Naive thymus-derived CD8-positive, alpha-beta T cell (primary cell): ENCODE data around the gene NXN. TPM values are rescaled to one million over a fixed set of nuclear protein-coding genes. Genes with fewer than 3 reads are reported as not detected.
"Not testable (repeated sequence)": the region's sequence is repeated elsewhere in the genome, so short reads cannot be mapped to it uniquely, and the experiment has no call there.

Experiments used
- ATAC-seq, 2 donors: fragments of 150-1000 bp; cut with Tn5 transposase in 1 of 2; sonication (Bioruptor Pico), chemical (Tn5 transposase) in 1 of 2; 1 replicate in 1 of 2; 2 replicates in 1 of 2; pipeline ENCODE4 v1.10.0; 2021; ENCODE audit warnings: mild to moderate bottlenecking in 2 of 2, moderate library complexity in 2 of 2
- POLR2A ChIA-PET: fragments of 350-600 bp; sonication (Branson Sonifier 250); formaldehyde crosslinking; loops from one replicate; lab custom pipeline; 2021; ENCODE audit warnings: antibody characterized with exemption; lab: Charles Lee
- DNase-seq, 10 donors: peaks; one replicate each; pipeline versions ENCODE4 v3.0.0 to v3.0.0-alpha.2; 2020 to 2022
- H3K27ac Mint-ChIP-seq, 10 donors: one replicate each; pipeline ENCODE4 v1.8.0; 2020 to 2022; ENCODE audit warnings: mild to moderate bottlenecking in 10 of 10, mixed read lengths in 10 of 10, moderate library complexity in 4 of 10, inconsistent platforms in 1 of 10
- H3K27me3 Mint-ChIP-seq, 5 donors: one replicate each; pipeline ENCODE4 v1.8.0; 2021 to 2022; ENCODE audit warnings: mixed read lengths in 5 of 5
- H3K36me3 Mint-ChIP-seq, 3 donors: one replicate each; pipeline ENCODE4 v1.8.0; 2020 to 2022; ENCODE audit warnings: mixed read lengths in 3 of 3, mild to moderate bottlenecking in 2 of 3, inconsistent platforms in 1 of 3
- H3K4me1 Mint-ChIP-seq, 4 donors: one replicate each; pipeline ENCODE4 v1.8.0; 2021 to 2022; ENCODE audit warnings: mixed read lengths in 4 of 4
- H3K4me3 Mint-ChIP-seq, 10 donors: one replicate each; pipeline ENCODE4 v1.8.0; 2020 to 2022; ENCODE audit warnings: mild to moderate bottlenecking in 10 of 10, mixed read lengths in 10 of 10, moderate library complexity in 6 of 10, inconsistent platforms in 1 of 10
- H3K9me3 Mint-ChIP-seq, 9 donors: one replicate each; pipeline ENCODE4 v1.8.0; 2020 to 2022; ENCODE audit warnings: mixed read lengths in 9 of 9, mild to moderate bottlenecking in 3 of 9, inconsistent platforms in 1 of 9, moderate library complexity in 1 of 9
- polyA plus RNA-seq, 3 donors: library from polyadenylated mRNA; unstranded; fragments of 300-500 nt; fragmentation: Illumina TruSeq; gene quantifications; one replicate each; pipeline ENCODE4 v1.2.3, GENCODE V29; 2021
- total RNA-seq, 8 experiments: library from RNA in 2 of 8; stranded (reverse) in 2 of 8; gene quantifications; one replicate each; pipeline ENCODE4 v1.2.3 and lab custom pipeline; 2021 to 2026

The NXN gene
- total and polyA plus RNA-seq, 5 experiments from 2014 or later = 0.06 to 0.85 (median 0.49) TPM

DNA sequence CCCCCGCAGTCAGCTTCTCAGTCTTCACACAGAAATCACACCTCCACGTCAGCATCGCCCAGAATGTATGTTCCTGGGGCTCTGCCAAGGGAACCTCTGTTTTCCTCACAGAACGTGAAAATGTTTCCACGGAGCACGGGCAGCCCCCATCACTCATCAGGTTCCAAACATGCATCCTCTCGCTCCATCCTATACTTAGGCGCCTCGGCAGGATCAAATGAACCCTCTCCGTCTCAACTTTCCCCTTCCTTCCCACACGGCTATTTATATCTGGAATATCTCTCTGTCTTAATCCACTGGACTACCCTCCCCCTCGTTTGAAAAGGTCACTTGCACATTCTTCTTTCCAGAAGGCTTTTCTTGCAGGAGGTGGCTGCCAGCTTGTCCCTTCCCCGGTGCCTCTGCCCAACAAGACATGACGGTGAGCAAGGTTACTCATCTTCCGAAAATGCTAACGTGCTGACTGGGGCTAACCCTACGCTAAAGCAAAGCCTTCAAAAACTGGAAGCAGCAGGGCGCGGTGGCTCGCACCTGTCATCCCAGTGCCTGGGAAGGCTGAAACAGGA, 21.6 kb downstream of the NXN start:
- Mint-ChIP-seq H3K4me3 (no peak overlapping the region), H3K4me1 (no peaks in the 10 kb centered on the region), H3K36me3 (no peaks in the 10 kb centered on the region), H3K27me3 (peaks cover 4 to 18% (median 10%) of the 10 kb centered on the region in 5 donors), H3K27ac (no peak overlapping the region), H3K9me3 (no peaks in the 10 kb centered on the region)
- DNase-seq = no peak
- no peak for ATAC-seq
- POLR2A ChIA-PET = no interaction called here

GRCh38 chr17:956905-957304, 22.7 kb downstream of the NXN start:
- Mint-ChIP-seq H3K9me3 (no peaks in the 10 kb centered on the region), H3K27ac (no peak overlapping the region), H3K36me3 (no peaks in the 10 kb centered on the region), H3K4me1 (no peaks in the 10 kb centered on the region), H3K4me3 (no peak overlapping the region), H3K27me3 (peaks cover 3 to 18% (median 9%) of the 10 kb centered on the region in 5 donors)
- DNase-seq = no peak
- POLR2A ChIA-PET = no interaction called here
- ATAC-seq = no peak

DNA sequence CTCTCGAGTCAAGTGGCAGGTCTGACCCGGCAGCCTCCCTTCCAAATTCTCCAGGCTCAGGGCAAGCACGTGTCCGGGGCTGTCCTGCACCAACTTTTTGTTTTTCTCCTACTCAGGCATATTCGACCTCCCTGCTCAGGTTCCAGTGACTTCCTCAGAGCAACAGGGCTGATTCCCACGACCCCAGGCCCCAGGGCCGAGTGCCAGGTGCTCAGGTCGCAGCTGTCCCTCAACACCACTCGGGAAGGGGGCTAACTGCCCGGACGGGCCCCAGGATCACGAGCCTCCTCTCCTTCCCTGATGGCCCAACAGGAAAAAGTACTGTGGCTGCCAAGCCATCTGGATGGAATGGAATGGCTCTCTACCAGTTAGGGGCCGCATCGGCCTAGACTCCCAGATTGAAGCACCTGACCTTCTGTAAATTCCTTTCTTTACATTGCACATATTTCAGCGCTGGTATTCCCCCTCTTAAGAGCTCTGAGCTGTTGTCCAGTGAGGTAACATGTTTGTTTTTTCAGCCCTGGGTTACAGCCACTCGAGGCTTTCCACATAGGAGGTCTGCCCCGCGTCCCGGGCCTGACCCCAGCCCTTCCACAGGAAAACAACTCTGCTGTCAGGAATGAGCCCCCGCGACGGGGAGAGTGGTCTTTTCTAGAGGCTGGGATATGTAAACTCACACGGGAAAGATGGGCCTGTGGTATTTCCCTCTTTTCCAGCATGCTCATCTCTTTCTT, 25.0 kb downstream of the NXN start:
- POLR2A ChIA-PET = no interaction called here
- no peaks in the 10 kb centered on the region for H3K36me3 Mint-ChIP-seq
- no peak overlapping the region for H3K4me3 Mint-ChIP-seq
- peaks cover 4 to 23% (median 13%) of the 10 kb centered on the region in 5 donors for H3K27me3 Mint-ChIP-seq
- no peaks in the 10 kb centered on the region for H3K9me3 Mint-ChIP-seq
- ATAC-seq = no peak
- H3K27ac Mint-ChIP-seq = no peak overlapping the region
- peaks cover 0 to 4% (median 0%) of the 10 kb centered on the region in 4 donors for H3K4me1 Mint-ChIP-seq
- no peak for DNase-seq

- Mint-ChIP-seq H3K4me1 (peaks cover 0 to 4% (median 0%) of the 10 kb centered on the region in 4 donors), H3K9me3 (no peaks in the 10 kb centered on the region), H3K27ac (no peak overlapping the region), H3K36me3 (no peaks in the 10 kb centered on the region), H3K4me3 (no peak overlapping the region), H3K27me3 (peaks cover 4 to 23% (median 13%) of the 10 kb centered on the region in 5 donors)
- DNase-seq = no peak
- no peak for ATAC-seq
- POLR2A ChIA-PET = no interaction called here
Observed at GRCh38 chr17:953767-954166, 25.8 kb downstream of the NXN start.

- H3K4me1 Mint-ChIP-seq, H3K4me3 Mint-ChIP-seq, H3K27ac Mint-ChIP-seq, H3K36me3 Mint-ChIP-seq, DNase-seq, POLR2A ChIA-PET, H3K9me3 Mint-ChIP-seq, ATAC-seq: not testable (repeated sequence)
- H3K27me3 Mint-ChIP-seq = peaks cover 4 to 22% (median 10%) of the 10 kb centered on the region in 5 donors
Observed at GRCh38 chr17:952592-952991, 27.0 kb downstream of the NXN start.

DNA sequence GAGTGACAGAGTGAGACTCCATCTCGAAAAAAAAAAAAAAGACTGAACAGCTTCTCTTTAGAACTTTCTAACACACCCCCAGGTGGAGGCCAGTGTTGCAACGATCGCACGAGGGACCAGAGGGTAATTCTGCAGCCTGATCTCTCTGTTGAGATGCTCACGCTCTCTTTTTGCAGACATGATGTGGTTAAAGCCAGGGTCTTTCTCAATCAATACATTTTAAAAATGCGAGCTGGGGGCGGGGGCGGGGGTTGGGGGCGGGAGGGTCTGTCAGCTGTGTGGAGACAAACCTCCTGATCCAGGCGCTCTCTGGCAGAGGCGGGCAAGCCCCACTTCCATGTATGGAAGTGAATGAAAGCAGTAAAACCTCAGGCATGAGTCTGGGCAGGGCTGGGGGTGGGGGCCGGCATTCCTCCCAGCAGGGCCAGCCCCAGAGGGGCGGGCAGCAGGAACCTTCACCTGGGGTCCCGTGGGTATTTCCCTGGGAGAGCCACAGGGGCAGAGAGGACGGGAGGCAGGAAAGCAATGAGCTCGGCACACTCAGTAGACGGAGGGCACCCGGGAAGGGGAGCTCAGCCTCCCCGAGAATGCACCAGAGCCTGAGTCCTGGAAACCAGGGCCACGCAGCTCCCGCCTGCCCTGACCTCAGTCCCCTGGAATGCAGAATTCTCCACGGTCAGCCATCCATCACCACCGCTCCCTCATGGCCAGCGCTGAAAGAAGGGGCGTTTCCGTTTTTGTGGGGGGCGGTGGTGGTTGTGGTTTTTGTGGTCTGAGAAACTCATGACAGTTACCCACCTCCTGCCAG, 28.0 kb downstream of the NXN start:
- Mint-ChIP-seq H3K4me3 (peak overlapping the region in 1 of 10 donors; percentile 51), H3K27me3 (peaks cover 4 to 22% (median 8%) of the 10 kb centered on the region in 5 donors), H3K36me3 (no peaks in the 10 kb centered on the region), H3K9me3 (no peaks in the 10 kb centered on the region), H3K4me1 (peaks cover 0 to 4% (median 0%) of the 10 kb centered on the region in 4 donors), H3K27ac (no peak overlapping the region)
- POLR2A ChIA-PET = no interaction called here
- ATAC-seq (no peak), DNase-seq (no peak)

DNA sequence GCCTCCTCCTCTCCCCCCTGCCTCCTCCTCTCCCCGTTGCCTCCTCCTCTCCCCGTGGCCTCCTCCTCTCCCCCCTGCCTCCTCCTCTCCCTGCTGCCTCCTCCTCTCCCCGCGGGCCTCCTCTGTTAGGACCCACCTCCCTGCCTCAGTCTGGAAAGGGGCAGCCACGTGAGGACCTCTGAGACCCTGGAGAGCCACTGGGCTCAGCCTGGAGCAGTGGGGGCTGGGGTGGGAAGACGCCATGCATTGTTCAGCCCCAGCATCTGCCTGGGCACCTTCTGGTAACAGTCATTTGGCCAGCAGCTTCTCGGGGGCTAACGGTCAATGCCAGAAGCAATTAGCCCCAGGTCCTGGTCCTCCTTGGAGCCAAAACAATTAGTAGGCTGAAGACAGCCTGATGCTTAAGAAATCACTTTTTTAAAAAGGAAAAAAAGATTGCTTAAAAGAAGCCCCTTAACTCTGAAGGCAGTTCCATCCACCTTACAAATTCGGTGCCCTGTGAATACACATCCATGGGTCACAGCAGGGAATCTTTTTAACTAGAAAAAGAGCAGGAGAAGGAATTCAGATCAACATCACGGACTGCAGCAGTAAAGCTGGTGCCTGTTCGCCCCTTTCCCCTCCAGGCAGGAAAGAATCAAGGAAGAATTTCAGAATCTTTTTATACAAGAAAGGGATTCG, 29.8 kb downstream of the NXN start:
- H3K4me1 Mint-ChIP-seq = peaks cover 0 to 4% (median 0%) of the 10 kb centered on the region in 4 donors
- H3K27me3 Mint-ChIP-seq = peaks cover 4 to 22% (median 7%) of the 10 kb centered on the region in 5 donors
- H3K4me3 Mint-ChIP-seq = no peak overlapping the region
- POLR2A ChIA-PET = no interaction called here
- ATAC-seq (no peak), DNase-seq (no peak)
- no peaks in the 10 kb centered on the region for H3K9me3 Mint-ChIP-seq
- no peaks in the 10 kb centered on the region for H3K36me3 Mint-ChIP-seq
- H3K27ac Mint-ChIP-seq = no peak overlapping the region

GRCh38 chr17:948284-948852, 31.2 kb downstream of the NXN start:
- no peak for ATAC-seq
- no peak for DNase-seq
- H3K4me1 Mint-ChIP-seq = peaks cover 0 to 4% (median 0%) of the 10 kb centered on the region in 4 donors
- peaks cover 0 to 25% (median 3%) of the 10 kb centered on the region in 5 donors for H3K27me3 Mint-ChIP-seq
- H3K4me3 Mint-ChIP-seq = no peak overlapping the region
- H3K27ac Mint-ChIP-seq = no peak overlapping the region
- no peaks in the 10 kb centered on the region for H3K9me3 Mint-ChIP-seq
- POLR2A ChIA-PET = no interaction called here
- H3K36me3 Mint-ChIP-seq = no peaks in the 10 kb centered on the region

DNA sequence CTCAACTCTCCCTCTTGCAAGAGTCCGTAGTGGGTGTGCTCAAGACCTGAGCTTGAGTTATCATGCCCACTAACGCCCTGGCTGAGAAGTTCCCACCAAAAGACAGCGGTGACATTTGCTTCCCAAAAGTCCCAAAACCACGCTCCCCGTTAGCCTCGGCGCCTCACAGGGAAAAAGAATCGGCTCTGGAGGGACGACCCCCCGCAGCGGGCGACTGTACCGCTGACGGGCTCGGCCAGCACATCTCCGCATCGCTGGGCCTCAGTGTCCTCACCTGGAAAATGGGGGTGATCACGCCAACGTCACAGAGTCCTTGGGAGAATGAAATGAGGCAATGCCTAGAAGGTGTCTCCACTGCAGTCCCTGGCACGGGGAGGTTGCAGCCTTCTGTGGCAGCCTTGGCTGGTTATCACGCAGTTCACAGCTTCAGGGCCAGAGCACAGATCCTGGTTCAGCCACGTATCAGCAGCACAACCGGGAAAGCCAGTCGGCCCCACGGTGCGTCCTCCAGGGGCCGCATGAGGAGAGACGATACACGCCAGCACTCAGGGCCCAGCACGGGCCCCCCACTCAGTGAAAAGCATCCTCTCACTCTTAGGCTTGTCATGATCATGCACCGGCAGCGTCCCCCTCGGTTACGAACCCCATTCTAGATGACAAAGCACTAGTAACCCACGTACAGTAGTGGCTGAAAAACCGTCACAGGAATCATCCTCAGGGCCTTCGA, 32.9 kb downstream of the NXN start:
- ATAC-seq (no peak), DNase-seq (no peak)
- Mint-ChIP-seq H3K36me3 (no peaks in the 10 kb centered on the region), H3K27ac (no peak overlapping the region), H3K9me3 (no peaks in the 10 kb centered on the region), H3K4me1 (peaks cover 0 to 4% (median 0%) of the 10 kb centered on the region in 4 donors), H3K4me3 (no peak overlapping the region), H3K27me3 (peaks cover 0 to 23% (median 2%) of the 10 kb centered on the region in 5 donors)
- POLR2A ChIA-PET = no interaction called here

GRCh38 chr17:945672-946071, 33.9 kb downstream of the NXN start:
- ATAC-seq (no peak), DNase-seq (no peak)
- POLR2A ChIA-PET = no interaction called here
- H3K4me1 Mint-ChIP-seq = no peaks in the 10 kb centered on the region
- no peak overlapping the region for H3K27ac Mint-ChIP-seq
- no peaks in the 10 kb centered on the region for H3K9me3 Mint-ChIP-seq
- peaks cover 0 to 18% (median 2%) of the 10 kb centered on the region in 5 donors for H3K27me3 Mint-ChIP-seq
- H3K36me3 Mint-ChIP-seq = no peaks in the 10 kb centered on the region
- H3K4me3 Mint-ChIP-seq = no peak overlapping the region

GRCh38 chr17:944266-944826, 35.2 kb downstream of the NXN start:
- H3K36me3 Mint-ChIP-seq = no peaks in the 10 kb centered on the region
- ATAC-seq (no peak), DNase-seq (no peak)
- H3K9me3 Mint-ChIP-seq = no peaks in the 10 kb centered on the region
- no peak overlapping the region for H3K27ac Mint-ChIP-seq
- POLR2A ChIA-PET = no interaction called here
- peaks cover 0 to 10% (median 0%) of the 10 kb centered on the region in 5 donors for H3K27me3 Mint-ChIP-seq
- no peak overlapping the region for H3K4me3 Mint-ChIP-seq
- no peaks in the 10 kb centered on the region for H3K4me1 Mint-ChIP-seq

- H3K4me3 Mint-ChIP-seq = no peak overlapping the region
- peak overlapping the region in 1 of 10 donors; percentile 80 for H3K27ac Mint-ChIP-seq
- ATAC-seq (no peak), DNase-seq (no peak)
- peaks cover 1 to 10% (median 7%) of the 10 kb centered on the region in 5 donors for H3K27me3 Mint-ChIP-seq
- H3K9me3 Mint-ChIP-seq = no peaks in the 10 kb centered on the region
- no peaks in the 10 kb centered on the region for H3K36me3 Mint-ChIP-seq
- POLR2A ChIA-PET = no interaction called here
- no peaks in the 10 kb centered on the region for H3K4me1 Mint-ChIP-seq
Observed at GRCh38 chr17:935485-935884, 44.1 kb downstream of the NXN start.
